HG03175 (cell line): ENCODE data around the gene RAI14.

Experiments used
- ATAC-seq: cut with Tn5 transposase; IDR thresholded peaks from one replicate; pipeline ENCODE4 v1.9.1; 2021; ENCODE audit warnings: mild to moderate bottlenecking, moderate library complexity; ENCODE audit not compliant: unreplicated experiment

Gene RAI14

DNA sequence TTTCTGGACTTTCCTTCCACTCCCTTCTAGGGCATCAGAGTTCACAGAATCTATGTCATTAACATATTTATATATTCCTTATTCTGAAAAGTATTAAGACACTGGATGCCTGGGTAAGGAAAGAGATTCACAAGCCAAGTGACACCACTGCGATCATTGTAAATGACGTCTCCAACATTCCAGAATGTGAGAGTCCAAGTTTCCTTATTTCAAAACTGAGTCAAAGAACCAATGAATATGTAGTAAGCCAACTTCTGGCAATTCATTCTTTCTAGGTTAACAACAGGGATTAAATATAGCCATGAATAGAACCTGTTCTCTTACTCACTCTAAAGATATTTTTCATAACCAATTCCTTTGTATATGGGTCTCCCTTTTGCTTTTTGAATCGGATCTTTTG lies 18.1 kb downstream of the RAI14 start:
- ATAC-seq, result no peak

DNA sequence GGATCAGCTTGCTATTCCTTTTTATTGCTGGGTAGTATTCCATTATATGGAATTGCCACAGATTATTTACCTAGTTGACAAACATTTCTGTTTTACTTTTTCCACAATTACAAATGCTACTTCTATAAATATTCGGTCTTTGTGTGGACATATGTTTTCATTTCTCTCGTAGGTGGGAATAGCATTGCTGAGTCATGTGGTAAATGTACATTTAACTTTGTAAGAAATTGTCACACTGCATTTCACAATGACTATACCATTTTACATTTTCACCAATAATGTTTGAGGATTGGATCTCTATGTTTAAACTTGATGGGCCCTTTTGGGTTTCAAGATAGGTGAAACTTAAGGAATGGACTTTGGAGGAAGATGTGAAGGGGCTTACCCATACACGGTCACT lies 19.7 kb downstream of the RAI14 start:
- ATAC-seq, result no peak

DNA sequence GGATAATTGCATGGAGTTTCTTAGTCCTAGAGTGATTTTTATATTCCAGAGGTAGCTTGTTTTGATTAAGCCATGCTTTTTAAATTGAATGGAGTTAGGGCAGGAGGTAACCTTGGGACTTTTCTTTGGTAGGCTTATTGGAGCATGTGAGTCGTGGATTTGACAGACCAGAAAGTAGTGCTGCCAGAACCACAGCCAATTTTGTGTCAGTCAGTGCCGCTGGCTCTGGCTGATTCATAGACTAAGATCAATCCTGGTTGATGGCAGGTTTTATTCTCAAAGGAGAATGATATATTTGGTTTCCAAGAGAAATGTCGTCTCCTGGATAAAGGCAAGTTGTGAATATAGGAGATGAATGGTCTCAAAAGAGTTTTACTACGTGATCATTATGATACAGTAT lies 20.3 kb downstream of the RAI14 start:
- ATAC-seq, result no peak

DNA sequence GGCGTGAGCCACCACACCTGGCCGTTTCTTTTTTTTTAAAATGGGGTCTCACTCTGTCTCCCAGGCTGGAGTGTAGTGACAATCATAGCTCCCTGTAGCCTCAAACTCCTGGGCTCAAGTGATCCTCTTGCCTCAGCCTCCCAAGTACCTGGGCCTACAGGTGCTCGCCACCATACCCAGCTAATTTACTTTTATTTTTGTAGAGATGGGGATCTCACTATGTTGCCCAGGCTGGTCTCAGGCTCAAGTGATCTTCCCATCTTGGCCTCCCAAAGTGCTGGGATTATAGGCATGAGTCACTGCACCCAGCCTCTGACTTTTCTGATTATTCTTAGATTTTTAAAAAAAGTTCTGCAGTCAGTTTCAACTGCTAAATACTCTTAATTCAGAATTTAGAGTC lies 21.3 kb downstream of the RAI14 start:
- no peak for ATAC-seq

DNA sequence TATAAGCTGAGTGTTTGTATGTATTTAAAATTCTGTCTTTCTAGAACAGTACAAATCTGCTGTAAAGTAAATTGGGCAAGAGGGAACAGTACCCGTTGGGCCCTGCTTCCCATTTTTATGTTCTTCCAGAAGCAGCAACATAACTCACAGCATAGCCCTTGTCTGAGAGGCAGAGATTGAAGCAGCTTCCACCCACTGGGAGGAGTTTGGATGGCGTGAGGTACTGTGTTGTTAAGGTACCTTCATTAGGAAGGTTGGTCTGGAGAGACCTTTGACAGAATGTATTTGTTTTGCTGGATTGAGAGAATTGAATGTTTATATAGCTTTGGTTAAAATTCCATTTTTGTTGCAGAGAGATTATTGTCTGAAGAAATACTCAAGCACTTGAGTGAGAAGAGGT lies 24.8 kb downstream of the RAI14 start:
- ATAC-seq, result no peak

DNA sequence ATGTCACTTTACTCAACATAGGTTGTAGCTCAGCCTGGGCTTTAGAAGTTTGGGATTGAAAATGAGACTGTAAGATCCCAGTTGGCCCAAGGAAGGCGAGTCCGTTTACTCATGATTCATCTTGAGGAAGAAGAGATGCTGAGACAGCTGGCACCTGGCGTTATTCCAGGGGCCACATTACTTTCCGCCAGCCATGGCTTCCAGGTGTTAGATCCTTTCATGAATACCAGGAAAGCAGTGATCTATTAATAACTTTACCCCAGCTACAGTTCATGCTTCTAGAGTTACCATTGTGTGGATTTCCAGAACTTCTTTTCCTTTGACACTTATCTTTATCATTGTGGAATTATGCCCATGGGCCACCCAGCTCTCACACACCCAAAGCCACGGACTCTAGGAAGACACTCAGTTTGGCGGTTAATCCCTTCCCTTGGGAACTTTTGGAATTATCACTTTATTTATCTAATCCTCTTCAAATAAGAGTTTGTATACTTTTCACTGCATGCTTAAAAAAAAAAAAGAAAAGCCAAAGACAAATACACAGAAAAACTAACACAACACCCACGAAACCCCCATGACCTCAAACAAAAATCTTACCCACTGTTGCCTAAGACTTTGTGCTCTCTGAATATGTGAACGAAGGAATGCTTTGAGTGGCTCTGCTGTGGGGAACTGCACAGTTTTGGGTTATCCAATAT lies 26.9 kb downstream of the RAI14 start:
- no peak for ATAC-seq

DNA sequence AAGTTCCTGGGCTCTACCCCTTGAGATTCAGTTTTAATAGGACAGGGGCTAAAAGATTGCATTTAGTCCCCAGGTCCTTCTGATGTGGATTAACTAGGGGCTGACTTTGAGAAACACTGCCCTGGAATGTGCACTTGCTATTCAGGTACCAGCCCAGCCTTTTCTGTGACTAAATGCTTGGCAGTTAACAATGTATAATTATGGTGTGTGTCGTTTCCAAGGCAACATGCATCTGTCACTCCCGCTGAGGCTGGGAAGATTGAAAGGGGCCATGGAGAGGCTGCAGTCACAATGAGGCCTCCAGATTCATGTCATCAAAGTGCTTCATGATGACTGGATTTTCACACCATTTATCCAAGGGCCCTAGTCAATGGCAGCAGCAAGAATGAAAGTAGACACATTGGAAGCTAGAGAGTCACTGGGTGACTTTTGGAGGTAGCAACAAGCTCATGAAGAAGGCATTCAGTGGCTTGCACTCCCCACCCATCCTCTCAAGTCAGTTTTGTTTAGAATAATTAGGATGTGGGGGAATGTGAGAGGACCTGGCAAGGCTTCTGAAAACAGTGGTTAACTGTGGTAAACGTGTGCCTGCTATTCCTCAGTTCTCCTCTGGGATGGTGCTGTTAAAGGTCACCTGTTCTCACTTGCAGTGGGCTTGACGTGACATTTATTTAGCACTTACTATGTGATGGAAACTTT lies 28.3 kb downstream of the RAI14 start:
- ATAC-seq, result no peak

DNA sequence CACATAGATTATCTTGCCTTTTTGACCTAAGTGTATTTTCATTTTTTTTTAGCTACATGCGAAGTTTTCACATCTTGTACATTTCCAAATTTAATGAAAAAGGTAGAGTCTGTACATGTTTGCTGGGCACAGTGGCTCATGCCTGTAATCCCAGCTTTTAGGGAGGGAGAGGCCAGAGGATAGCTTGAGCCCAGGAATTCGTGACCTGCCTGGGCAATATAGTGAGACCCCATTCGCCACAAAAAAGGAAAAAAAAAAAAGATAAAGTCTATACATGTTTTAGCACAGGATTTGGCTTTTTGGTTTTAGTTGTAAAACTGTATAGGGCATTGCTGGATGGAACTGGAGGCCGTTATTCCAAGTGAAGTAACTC lies 28.8 kb downstream of the RAI14 start:
- no peak for ATAC-seq

DNA sequence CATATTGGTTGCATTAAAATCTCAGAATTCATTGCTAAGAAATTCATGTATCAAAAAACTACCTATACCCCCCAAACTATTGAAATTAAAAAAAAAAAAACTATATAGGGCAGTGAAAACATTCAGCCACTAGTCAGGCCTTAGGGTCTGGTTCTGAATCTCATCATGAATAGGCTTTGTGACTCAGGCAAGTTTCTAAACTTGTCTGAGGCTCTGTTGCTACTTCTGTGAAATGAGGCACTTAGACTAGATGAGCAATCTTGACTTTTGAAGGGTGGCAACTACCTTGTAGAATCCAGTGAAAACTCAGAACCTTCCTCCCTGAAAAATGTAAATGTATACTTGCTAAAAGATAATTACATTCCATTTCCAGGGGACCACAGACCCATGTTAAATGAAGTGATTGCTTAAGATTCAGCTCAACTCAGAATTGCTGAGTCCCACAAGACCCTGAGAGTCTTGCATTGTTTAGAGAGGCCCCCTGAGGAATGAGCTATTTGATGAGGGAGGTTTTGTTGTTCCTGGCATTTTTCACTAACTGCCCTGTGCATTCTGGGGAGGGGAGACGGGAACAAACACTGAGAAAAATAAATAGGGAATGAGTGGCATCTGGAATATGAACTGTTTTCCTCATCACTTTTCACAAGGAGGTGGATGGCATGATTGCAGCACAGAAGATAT lies 29.5 kb downstream of the RAI14 start:
- no peak for ATAC-seq

DNA sequence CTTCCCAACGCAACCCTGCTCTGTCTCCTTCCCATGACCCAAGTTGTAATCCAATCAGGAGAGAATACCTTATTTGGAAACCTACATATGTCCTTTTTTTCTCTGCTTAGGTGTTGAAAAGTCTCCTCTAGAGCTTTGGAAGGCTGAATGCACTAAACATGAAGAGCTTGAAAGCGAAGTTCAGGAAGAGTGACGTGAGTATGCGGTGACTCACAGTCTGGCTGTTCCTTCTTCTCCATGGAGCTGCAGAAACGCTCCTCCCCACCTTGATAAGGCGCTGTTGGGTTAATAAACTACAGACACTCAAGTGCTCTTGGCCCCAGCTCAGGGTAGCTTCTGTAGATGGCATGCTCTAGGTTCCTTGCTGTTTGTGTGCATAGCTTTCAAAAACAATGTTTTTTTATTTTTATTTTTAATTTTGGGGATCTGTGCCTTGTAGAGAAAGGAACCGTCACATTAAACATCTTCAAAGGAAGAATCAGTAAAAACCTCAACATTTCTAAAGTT lies 30.7 kb downstream of the RAI14 start:
- no peak for ATAC-seq

DNA sequence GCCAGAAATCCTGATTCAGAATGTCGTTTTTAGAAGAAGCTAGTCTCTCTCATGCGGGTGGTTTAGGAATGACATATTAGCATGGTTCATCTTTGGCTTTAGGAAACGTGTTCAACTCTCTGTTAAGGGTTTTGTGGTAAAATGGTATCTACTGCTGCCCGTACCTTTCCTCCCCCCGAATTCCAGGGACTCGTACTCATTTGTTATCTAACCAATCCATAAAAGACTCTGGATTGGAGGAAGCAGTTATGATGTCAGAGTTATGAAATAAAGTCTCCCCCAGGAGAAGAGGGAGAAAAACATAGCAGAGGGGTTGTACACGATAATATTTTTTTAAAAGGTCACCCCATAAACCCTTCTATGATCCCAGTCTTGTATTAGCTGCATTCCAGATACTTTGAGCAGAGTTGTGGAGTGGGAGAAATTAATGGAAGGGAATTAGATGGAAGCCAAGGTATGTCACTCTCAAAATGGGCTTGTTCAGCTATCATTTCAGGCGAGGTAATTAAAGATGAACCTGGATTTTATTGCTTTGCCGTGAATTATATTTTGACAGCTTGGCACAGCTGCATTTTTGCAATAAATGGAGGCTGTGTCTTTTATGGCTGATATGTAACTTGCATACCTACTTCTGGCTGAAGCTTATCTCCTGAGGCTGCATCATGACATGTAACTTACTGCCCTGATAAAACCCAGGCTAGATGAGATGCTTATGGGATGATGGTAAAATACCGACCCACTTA lies 31.3 kb downstream of the RAI14 start:
- no peak for ATAC-seq

DNA sequence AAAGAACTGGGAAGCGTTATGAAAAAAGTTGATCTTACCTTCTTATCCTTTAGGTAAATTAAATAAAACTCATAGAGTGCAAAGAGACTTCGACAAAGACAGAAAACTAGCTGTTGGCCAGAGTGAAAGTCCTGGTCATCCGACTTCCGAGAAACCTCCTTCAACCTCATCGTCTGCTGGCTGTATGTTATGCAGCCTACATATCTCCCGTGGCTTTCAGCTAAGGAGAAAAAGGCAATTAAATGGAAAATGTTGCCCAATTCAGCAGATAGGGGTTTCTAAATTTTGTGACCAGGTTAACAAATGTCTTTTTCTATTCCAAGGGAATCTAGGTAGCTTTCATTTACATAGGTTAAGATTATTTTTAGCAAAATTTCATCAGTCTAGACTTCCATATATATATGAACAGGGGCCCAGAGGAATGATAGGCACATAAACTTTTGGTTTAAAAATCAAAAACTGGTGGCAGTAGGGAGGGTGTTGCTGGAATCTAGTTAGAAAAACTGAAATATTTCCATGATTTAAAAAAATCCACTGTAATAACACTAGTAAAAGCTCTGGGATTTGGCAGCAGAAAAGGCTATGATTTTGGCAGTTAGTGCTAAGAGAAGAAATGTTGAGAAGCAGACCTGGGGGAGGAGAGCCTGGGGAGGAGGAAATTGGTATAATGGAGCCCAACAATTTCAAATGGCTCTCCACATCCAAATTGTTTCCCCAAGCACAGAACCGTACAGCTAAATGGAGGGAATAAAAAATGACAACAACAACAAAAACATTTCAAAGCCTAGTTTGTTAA lies 32.1 kb downstream of the RAI14 start:
- ATAC-seq, result no peak

DNA sequence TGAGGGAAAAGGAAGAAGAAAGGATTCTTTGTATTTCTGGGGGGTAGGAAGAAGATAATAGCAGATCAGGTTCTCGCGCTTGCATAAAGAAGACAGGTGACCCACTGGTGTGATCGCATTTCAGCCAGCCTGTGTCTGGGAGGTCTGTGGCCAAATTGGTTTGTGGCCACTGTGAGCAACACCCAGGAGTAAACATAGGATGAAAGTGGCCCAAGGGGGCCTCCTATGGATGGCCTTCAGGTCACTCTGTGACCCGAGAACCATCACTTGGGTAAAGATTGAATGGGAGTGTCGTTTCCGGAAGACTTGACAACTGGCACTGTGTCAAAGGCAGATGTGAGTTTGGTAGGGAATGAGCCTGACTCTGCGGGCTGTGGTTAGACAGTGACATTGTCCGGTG lies 34.2 kb downstream of the RAI14 start:
- ATAC-seq, result no peak

DNA sequence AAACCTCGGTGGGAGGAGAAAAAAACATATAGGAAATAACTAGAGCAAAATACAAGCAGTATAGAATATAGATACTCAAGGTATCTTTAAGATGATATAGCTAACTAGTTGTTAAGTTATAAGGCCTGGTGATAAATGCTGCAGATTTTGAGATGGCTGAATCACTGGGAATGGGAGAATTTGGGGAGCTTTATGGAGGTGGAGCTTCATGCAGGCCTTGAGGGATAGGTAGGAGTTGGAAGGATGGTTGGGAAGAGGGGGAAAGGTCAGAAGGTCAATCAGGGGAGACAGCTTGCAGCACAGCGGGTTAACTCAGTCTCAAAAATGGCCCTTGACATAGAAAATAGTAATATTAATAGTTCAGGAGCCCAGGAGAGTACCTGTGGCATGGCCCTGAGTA lies 34.8 kb downstream of the RAI14 start:
- no peak for ATAC-seq

DNA sequence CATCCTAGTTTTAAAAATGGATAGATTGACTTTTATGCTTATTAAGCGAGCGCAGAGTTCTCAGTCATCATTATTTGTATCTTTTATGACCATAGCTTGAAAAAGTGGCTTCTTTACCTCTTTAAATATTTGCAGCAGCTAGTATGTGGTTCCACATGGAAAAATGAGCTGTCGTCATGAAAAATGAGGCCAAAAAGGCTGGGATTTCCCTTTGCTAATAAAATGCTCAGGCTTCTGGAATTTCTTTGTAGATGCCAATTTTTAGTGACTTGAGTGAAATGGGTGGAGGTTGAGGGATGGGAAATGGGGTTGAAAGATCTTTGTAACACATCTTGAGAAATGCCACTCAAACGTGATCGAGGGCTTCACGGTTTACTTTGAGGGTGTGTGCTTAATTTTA lies 35.2 kb downstream of the RAI14 start:
- ATAC-seq, result no peak

DNA sequence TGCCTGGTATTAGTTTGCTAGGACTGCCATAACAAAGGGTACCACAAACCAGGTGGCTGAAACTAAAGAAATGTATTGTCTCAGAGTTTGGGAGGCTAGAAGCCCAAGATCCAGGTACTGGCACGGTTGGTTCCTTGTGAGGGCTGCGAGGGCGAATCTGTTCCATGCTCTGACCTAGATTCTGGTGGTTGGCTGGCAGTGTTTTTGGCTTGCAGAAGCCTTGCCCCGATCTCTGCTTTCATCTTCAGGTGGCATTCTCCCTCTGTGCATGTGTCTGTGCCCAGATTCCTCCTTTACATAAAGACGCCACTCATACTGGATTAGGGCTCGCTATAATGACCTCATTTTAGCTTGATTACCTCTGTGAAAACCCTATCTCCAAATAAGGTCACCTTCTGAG lies 36.7 kb downstream of the RAI14 start:
- ATAC-seq, result no peak

DNA sequence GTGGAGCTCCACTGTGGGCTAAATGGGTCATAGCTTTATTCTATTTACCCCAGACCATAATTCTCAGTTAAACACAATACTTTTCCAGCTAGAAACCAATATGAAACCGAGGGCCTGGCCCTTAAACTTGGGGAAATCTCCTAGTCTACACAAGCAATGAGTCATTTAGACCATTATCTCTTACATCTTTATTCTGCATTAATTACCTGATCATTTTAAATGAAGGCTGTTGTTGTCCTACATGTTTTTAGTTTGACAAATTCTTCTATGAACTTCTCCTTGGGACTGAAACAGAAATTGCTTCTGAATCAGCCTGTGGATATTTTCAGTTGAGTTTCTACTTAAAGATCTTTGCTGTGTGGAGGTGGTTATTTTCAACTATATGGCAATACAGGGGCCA lies 37.9 kb downstream of the RAI14 start:
- no peak for ATAC-seq

DNA sequence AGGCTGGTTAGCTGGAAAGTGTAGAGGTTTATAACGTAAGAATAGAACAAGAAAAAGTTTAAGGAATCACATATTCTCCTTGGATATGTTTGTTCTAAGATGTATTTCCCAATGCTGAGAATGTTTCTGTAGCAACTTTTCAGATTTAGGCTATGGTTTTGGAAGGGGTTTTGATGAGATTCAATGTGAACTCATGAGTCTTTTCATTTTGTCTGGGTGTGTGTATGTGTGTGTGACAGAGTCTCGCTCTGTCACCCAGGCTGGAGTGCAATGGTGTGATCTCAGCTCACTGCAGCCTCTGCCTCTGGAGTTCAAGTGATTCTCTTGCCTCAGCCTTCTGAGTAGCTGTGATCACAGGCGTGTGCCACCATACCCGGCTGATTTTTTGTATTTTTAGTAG lies 38.6 kb downstream of the RAI14 start:
- no peak for ATAC-seq

DNA sequence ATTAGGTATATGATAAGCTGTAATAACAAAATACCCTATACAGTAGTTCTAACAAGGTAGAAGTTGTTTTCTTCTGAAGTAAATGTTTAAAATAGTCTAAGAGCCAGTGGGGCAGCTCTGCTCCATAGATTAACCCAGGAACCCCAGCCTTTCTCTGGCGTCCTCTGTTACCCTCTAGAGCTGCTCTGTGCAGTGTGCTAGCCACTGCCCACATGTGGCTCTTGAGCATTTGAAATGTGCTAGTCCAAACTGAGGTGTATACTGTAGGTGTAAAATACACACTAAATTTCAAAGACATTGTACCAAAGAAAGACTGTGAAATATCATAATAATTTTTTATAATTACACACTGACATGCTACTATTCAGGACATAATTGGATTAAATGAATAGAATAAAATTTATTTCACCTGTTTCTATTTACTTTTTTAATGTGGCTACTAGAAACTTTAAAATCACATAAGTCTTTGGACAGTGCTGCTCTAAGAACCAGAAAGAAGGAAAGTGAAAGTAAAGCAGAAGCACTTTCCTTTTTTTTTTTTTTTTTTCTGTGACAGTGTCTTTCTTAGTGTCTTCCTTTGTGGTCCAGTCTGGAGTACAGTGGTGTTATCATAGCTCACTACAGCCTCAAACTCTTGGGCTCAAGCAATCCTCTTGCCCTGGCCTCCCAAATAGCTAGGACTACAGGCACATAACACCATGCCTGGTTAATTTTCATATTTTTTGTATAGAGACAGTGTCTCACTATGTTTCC lies 39.3 kb downstream of the RAI14 start:
- ATAC-seq, result no peak
